ENCODE data around the gene KRT74.
A peak's percentile ranks its signal among the peaks of the same experiment; 100 is the strongest.

The KRT74 gene

DNA sequence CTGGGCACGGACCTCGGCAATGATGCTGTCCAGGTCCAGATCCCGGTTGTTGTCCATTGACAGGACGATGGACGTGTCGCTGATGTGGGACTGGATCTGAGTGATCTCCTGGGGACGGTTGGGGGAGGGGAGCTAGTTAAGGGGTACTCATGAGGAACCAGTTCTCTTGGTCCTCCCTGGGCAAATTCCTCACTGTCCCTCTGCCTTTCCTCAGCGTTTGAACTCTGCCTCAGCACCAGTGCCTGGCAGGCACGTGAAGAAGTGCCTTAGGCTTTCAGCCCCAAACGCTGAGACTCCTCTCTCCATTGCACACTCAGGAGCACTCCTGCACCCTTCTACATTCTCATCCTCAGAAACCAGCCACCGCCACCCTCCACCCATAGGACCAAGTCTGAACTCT lies 17.9 kb upstream of the KRT74 start:
- Histone ChIP-seq H3K4me3 (ENCODE audit: low read length in 2 of 2) (peak overlapping the region in 1 of 2 donors; percentile 7), H2AK5ac (ENCODE audit: low read depth, low read length) (peak overlapping the region; percentile 13), H3K18ac (ENCODE audit: low read length) (no peak overlapping the region), H3K79me1 (ENCODE audit: low read depth, low read length) (no peaks in the 10 kb centered on the region), H2BK120ac (ENCODE audit: low read depth, low read length) (no peak overlapping the region), H3K27me3 (ENCODE audit: control insufficient read depth in 3 of 3, insufficient read depth in 3 of 3, low read depth in 1 of 3, low read length in 3 of 3) (no peaks in the 10 kb centered on the region), H3K4me2 (ENCODE audit: insufficient read depth, low read length, poor library complexity, severe bottlenecking) (no peak overlapping the region), H3K36me3 (replicated peaks in 1 of 2; ENCODE audit: control insufficient read depth in 2 of 2, insufficient read depth in 2 of 2, low read length in 2 of 2) (no peaks in the 10 kb centered on the region), H3K27ac (replicated peaks; ENCODE audit: low read length) (no peak overlapping the region), H2AFZ (ENCODE audit: low read length) (no peak overlapping the region), H3K23ac (ENCODE audit: low read depth, low read length, poor library complexity) (no peak overlapping the region), H3K9me3 (replicated peaks in 1 of 2; ENCODE audit: control insufficient read depth in 2 of 2, insufficient read depth in 1 of 2, low read depth in 1 of 2, low read length in 2 of 2) (peaks cover 0 to 9% of the 10 kb centered on the region in 2 donors), H4K91ac (ENCODE audit: low read depth, low read length, poor library complexity) (no peak overlapping the region), H3K4ac (ENCODE audit: low read length) (no peak overlapping the region), H2BK15ac (ENCODE audit: low read length) (no peak overlapping the region), H2BK12ac (ENCODE audit: low read length) (no peak overlapping the region), H4K8ac (ENCODE audit: low read depth, low read length) (no peak overlapping the region), H3K9ac (ENCODE audit: low read depth, low read length, poor library complexity) (no peak overlapping the region), H3K4me1 (ENCODE audit: control insufficient read depth in 2 of 2, insufficient read depth in 1 of 2, low read depth in 1 of 2, low read length in 2 of 2) (no peaks in the 10 kb centered on the region), H3K14ac (ENCODE audit: low read length) (peak overlapping the region; percentile 87), H2BK5ac (ENCODE audit: low read length) (no peak overlapping the region)
- no CpG with 5 or more reads among the region's 11 CpGs for WGBS, 2 donors (ENCODE audit: extremely low coverage in 2 of 2, insufficient read length in 2 of 2, insufficient replicate concordance in 1 of 2)
- DNase-seq (ENCODE audit: low spot score): no peak

DNA sequence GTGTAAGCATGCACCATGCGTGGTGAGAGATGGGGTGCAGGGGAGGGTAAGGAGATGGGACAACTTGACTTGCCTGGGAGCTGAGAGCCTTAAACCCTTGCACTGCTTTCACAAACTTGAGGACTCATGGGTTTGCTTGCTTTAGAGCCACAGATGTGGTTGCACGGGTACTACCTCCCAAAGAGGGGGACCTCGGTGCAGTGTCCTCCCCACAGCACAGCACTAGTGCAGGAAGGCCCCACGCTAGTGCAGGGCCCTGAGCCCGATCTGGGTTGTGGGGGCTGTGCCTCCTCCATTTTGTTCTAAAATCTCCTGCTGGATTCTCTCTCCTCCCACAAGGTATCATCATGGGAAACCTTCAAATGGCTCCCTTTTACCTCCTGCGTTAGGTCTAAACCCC lies 16.4 kb upstream of the KRT74 start:
- H3K14ac ChIP-seq (ENCODE audit: low read length): no peak overlapping the region
- no peak overlapping the region for H2AK5ac ChIP-seq (ENCODE audit: low read depth, low read length)
- no peak for DNase-seq (ENCODE audit: low spot score)
- no peak overlapping the region for H3K18ac ChIP-seq (ENCODE audit: low read length)
- peaks cover 0 to 9% of the 10 kb centered on the region in 2 donors for H3K9me3 ChIP-seq (replicated peaks in 1 of 2; ENCODE audit: control insufficient read depth in 2 of 2, insufficient read depth in 1 of 2, low read depth in 1 of 2, low read length in 2 of 2)
- no peak overlapping the region for H4K91ac ChIP-seq (ENCODE audit: low read depth, low read length, poor library complexity)
- H3K4ac ChIP-seq (ENCODE audit: low read length): no peak overlapping the region
- no peaks in the 10 kb centered on the region for H3K4me1 ChIP-seq (ENCODE audit: control insufficient read depth in 2 of 2, insufficient read depth in 1 of 2, low read depth in 1 of 2, low read length in 2 of 2)
- H3K9ac ChIP-seq (ENCODE audit: low read depth, low read length, poor library complexity): no peak overlapping the region
- no peak overlapping the region for H2BK120ac ChIP-seq (ENCODE audit: low read depth, low read length)
- H2BK15ac ChIP-seq (ENCODE audit: low read length): no peak overlapping the region
- H3K27me3 ChIP-seq (ENCODE audit: control insufficient read depth in 3 of 3, insufficient read depth in 3 of 3, low read depth in 1 of 3, low read length in 3 of 3): no peaks in the 10 kb centered on the region
- H3K27ac ChIP-seq (replicated peaks; ENCODE audit: low read length): no peak overlapping the region
- H2AFZ ChIP-seq (ENCODE audit: low read length): no peak overlapping the region
- no peak overlapping the region for H3K23ac ChIP-seq (ENCODE audit: low read depth, low read length, poor library complexity)
- no peaks in the 10 kb centered on the region for H3K36me3 ChIP-seq (replicated peaks in 1 of 2; ENCODE audit: control insufficient read depth in 2 of 2, insufficient read depth in 2 of 2, low read length in 2 of 2)
- no CpG with 5 or more reads among the region's 6 CpGs for WGBS, 2 donors (ENCODE audit: extremely low coverage in 2 of 2, insufficient read length in 2 of 2, insufficient replicate concordance in 1 of 2)
- H4K8ac ChIP-seq (ENCODE audit: low read depth, low read length): no peak overlapping the region
- no peak overlapping the region for H3K4me3 ChIP-seq (ENCODE audit: low read length in 2 of 2)
- H2BK5ac ChIP-seq (ENCODE audit: low read length): no peak overlapping the region
- no peaks in the 10 kb centered on the region for H3K79me1 ChIP-seq (ENCODE audit: low read depth, low read length)
- no peak overlapping the region for H3K4me2 ChIP-seq (ENCODE audit: insufficient read depth, low read length, poor library complexity, severe bottlenecking)
- no peak overlapping the region for H2BK12ac ChIP-seq (ENCODE audit: low read length)

DNA sequence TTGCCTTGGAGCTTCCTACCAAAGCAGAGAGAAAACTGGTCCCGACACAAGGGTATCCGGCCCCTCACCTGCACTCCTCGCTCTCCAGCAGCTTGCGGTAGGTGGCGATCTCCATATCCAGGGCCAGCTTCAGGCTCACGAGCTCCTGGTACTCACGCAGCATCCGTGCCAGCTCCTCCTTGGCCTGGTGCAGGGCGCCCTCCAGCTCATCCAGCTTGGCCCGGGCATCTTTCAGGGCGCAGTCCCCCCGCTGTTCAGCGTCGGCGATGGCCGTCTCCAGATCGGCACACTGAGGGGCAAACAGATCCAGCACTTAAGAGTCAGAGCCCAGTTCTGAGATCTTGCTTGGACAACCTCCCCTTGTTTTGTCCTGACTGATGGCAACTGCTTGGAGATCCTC lies 13.9 kb upstream of the KRT74 start:
- peaks cover 0 to 2% of the 10 kb centered on the region in 2 donors for H3K4me1 ChIP-seq (ENCODE audit: control insufficient read depth in 2 of 2, insufficient read depth in 1 of 2, low read depth in 1 of 2, low read length in 2 of 2)
- DNase-seq (ENCODE audit: low spot score): no peak
- H3K9ac ChIP-seq (ENCODE audit: low read depth, low read length, poor library complexity): no peak overlapping the region
- H3K4me3 ChIP-seq (ENCODE audit: low read length in 2 of 2): no peak overlapping the region
- no peak overlapping the region for H3K4ac ChIP-seq (ENCODE audit: low read length)
- H3K18ac ChIP-seq (ENCODE audit: low read length): peak overlapping the region; percentile 9
- H2BK12ac ChIP-seq (ENCODE audit: low read length): no peak overlapping the region
- H3K27me3 ChIP-seq (ENCODE audit: control insufficient read depth in 3 of 3, insufficient read depth in 3 of 3, low read depth in 1 of 3, low read length in 3 of 3): no peaks in the 10 kb centered on the region
- no peak overlapping the region for H2AFZ ChIP-seq (ENCODE audit: low read length)
- no peak overlapping the region for H3K4me2 ChIP-seq (ENCODE audit: insufficient read depth, low read length, poor library complexity, severe bottlenecking)
- H3K9me3 ChIP-seq (replicated peaks in 1 of 2; ENCODE audit: control insufficient read depth in 2 of 2, insufficient read depth in 1 of 2, low read depth in 1 of 2, low read length in 2 of 2): peaks cover 0 to 7% of the 10 kb centered on the region in 2 donors
- H3K14ac ChIP-seq (ENCODE audit: low read length): no peak overlapping the region
- H4K8ac ChIP-seq (ENCODE audit: low read depth, low read length): no peak overlapping the region
- H3K27ac ChIP-seq (replicated peaks; ENCODE audit: low read length): no peak overlapping the region
- H4K91ac ChIP-seq (ENCODE audit: low read depth, low read length, poor library complexity): no peak overlapping the region
- H2BK120ac ChIP-seq (ENCODE audit: low read depth, low read length): no peak overlapping the region
- no CpG with 5 or more reads among the region's 17 CpGs for WGBS, 2 donors (ENCODE audit: extremely low coverage in 2 of 2, insufficient read length in 2 of 2, insufficient replicate concordance in 1 of 2)
- H2BK5ac ChIP-seq (ENCODE audit: low read length): no peak overlapping the region
- no peak overlapping the region for H2AK5ac ChIP-seq (ENCODE audit: low read depth, low read length)
- no peaks in the 10 kb centered on the region for H3K36me3 ChIP-seq (replicated peaks in 1 of 2; ENCODE audit: control insufficient read depth in 2 of 2, insufficient read depth in 2 of 2, low read length in 2 of 2)
- no peak overlapping the region for H2BK15ac ChIP-seq (ENCODE audit: low read length)
- H3K23ac ChIP-seq (ENCODE audit: low read depth, low read length, poor library complexity): no peak overlapping the region
- no peaks in the 10 kb centered on the region for H3K79me1 ChIP-seq (ENCODE audit: low read depth, low read length)

DNA sequence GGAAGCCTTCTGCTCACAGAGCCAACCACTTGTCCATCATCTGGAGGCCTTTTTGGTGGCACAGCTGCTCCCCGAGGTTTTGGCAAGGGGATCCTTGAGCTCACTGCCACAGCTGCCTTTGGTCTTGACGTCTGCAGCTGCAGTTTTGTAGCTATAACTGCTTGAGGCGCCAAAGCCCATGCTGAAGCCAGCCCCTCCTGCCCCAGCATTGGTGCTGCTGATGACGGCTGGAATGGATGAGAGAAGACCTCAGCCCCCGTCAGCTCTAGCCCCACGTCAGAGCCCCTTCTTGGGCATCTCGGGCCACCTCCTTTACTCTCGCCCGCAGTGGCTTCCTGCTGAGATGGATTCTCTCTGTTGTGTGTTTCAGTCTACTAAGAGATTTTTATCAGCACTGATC lies 12.3 kb upstream of the KRT74 start:
- Histone ChIP-seq H4K91ac (ENCODE audit: low read depth, low read length, poor library complexity) (no peak overlapping the region), H2BK5ac (ENCODE audit: low read length) (no peak overlapping the region), H4K8ac (ENCODE audit: low read depth, low read length) (no peak overlapping the region), H3K4me2 (ENCODE audit: insufficient read depth, low read length, poor library complexity, severe bottlenecking) (no peak overlapping the region), H3K27me3 (ENCODE audit: control insufficient read depth in 3 of 3, insufficient read depth in 3 of 3, low read depth in 1 of 3, low read length in 3 of 3) (no peaks in the 10 kb centered on the region), H3K27ac (replicated peaks; ENCODE audit: low read length) (no peak overlapping the region), H3K14ac (ENCODE audit: low read length) (no peak overlapping the region), H2BK12ac (ENCODE audit: low read length) (no peak overlapping the region), H3K36me3 (replicated peaks in 1 of 2; ENCODE audit: control insufficient read depth in 2 of 2, insufficient read depth in 2 of 2, low read length in 2 of 2) (no peaks in the 10 kb centered on the region), H2AFZ (ENCODE audit: low read length) (no peak overlapping the region), H3K79me1 (ENCODE audit: low read depth, low read length) (no peaks in the 10 kb centered on the region), H3K4me3 (ENCODE audit: low read length in 2 of 2) (no peak overlapping the region), H2BK15ac (ENCODE audit: low read length) (no peak overlapping the region), H3K9me3 (replicated peaks in 1 of 2; ENCODE audit: control insufficient read depth in 2 of 2, insufficient read depth in 1 of 2, low read depth in 1 of 2, low read length in 2 of 2) (peaks cover 0 to 2% of the 10 kb centered on the region in 2 donors), H3K23ac (ENCODE audit: low read depth, low read length, poor library complexity) (no peak overlapping the region), H3K4me1 (ENCODE audit: control insufficient read depth in 2 of 2, insufficient read depth in 1 of 2, low read depth in 1 of 2, low read length in 2 of 2) (peaks cover 0 to 2% of the 10 kb centered on the region in 2 donors), H3K4ac (ENCODE audit: low read length) (no peak overlapping the region), H3K9ac (ENCODE audit: low read depth, low read length, poor library complexity) (no peak overlapping the region), H2AK5ac (ENCODE audit: low read depth, low read length) (no peak overlapping the region), H3K18ac (ENCODE audit: low read length) (no peak overlapping the region), H2BK120ac (ENCODE audit: low read depth, low read length) (peak overlapping the region; percentile 73)
- WGBS, 2 donors (ENCODE audit: extremely low coverage in 2 of 2, insufficient read length in 2 of 2, insufficient replicate concordance in 1 of 2): no CpG with 5 or more reads among the region's 9 CpGs
- DNase-seq (ENCODE audit: low spot score): no peak
